Nephron progenitor cell (in vitro differentiated cells): ENCODE measurements around the gene TMTC2.

Experiments used
- DNase-seq: peaks from one replicate; pipeline ENCODE4 v3.0.0; 2021
- H3K27ac Mint-ChIP-seq: 2 replicates; pipeline ENCODE4 v1.8.0; 2021; ENCODE audit warnings: mild to moderate bottlenecking, moderate library complexity, mixed read lengths
- H3K27me3 Mint-ChIP-seq: 2 replicates; pipeline ENCODE4 v1.8.0; 2021; ENCODE audit warnings: mild to moderate bottlenecking, low read depth, mixed read lengths; ENCODE audit not compliant: poor library complexity
- H3K36me3 Mint-ChIP-seq: 2 replicates; pipeline ENCODE4 v1.8.0; 2021; ENCODE audit warnings: low read depth, mixed read lengths
- H3K4me1 Mint-ChIP-seq: 2 replicates; pipeline ENCODE4 v1.8.0; 2021; ENCODE audit warnings: mixed read lengths
- H3K4me3 Mint-ChIP-seq: 2 replicates; pipeline ENCODE4 v1.8.0; 2021; ENCODE audit warnings: mild to moderate bottlenecking, moderate library complexity, mixed read lengths
- H3K9me3 Mint-ChIP-seq: 2 replicates; pipeline ENCODE4 v1.8.0; 2021; ENCODE audit warnings: mild to moderate bottlenecking, moderate library complexity, mixed read lengths
- TF ChIP-seq, protein P1 (sequence below): fragments of 200-600 bp; sonication (generic); IDR thresholded peaks from 2 replicates; pipeline ENCODE4 v1.5.0; 2021; ENCODE audit warnings: antibody characterized with exemption

TMTC2 gene

DNA sequence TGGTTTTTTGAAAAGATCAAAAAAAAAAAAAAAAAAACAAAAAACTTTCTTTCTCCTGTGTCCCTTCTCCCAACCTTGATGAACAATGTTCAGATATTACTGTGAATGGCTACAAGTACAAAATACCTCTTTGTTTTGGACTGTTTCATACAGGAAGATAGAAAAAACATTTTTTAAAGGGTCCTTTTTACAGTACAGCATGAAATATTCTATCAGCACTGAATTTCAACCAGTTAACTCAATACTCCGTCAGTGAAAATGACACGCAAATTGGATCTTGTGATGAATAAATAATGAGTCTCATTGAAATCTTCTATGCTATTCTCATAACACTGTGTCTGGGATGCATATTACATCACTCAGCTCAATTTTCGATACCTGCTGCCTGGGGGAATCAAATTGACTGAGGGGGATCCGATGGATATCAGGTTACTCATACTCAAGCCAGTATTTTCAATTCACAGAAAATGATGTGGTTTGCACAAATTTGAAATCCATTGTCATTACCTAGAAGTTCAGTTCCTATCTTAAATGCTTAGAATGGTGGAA is 179.6 kb downstream of the TMTC2 start:
- peaks cover 8% of the 10 kb centered on the region for H3K36me3 Mint-ChIP-seq
- H3K4me1 Mint-ChIP-seq: peaks cover 54% of the 10 kb centered on the region
- TF ChIP-seq, protein P1, sequence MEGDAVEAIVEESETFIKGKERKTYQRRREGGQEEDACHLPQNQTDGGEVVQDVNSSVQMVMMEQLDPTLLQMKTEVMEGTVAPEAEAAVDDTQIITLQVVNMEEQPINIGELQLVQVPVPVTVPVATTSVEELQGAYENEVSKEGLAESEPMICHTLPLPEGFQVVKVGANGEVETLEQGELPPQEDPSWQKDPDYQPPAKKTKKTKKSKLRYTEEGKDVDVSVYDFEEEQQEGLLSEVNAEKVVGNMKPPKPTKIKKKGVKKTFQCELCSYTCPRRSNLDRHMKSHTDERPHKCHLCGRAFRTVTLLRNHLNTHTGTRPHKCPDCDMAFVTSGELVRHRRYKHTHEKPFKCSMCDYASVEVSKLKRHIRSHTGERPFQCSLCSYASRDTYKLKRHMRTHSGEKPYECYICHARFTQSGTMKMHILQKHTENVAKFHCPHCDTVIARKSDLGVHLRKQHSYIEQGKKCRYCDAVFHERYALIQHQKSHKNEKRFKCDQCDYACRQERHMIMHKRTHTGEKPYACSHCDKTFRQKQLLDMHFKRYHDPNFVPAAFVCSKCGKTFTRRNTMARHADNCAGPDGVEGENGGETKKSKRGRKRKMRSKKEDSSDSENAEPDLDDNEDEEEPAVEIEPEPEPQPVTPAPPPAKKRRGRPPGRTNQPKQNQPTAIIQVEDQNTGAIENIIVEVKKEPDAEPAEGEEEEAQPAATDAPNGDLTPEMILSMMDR: no peak
- H3K27me3 Mint-ChIP-seq: no peaks in the 10 kb centered on the region
- H3K4me3 Mint-ChIP-seq: no peak overlapping the region
- no peak for DNase-seq
- H3K27ac Mint-ChIP-seq: no peak overlapping the region
- no peaks in the 10 kb centered on the region for H3K9me3 Mint-ChIP-seq

- no peak for DNase-seq
- H3K27me3 Mint-ChIP-seq: no peaks in the 10 kb centered on the region
- H3K9me3 Mint-ChIP-seq: no peaks in the 10 kb centered on the region
- no peak overlapping the region for H3K27ac Mint-ChIP-seq
- TF ChIP-seq, protein P1: no peak
- peaks cover 52% of the 10 kb centered on the region for H3K4me1 Mint-ChIP-seq
- H3K36me3 Mint-ChIP-seq: peaks cover 8% of the 10 kb centered on the region
- H3K4me3 Mint-ChIP-seq: no peak overlapping the region
Observed at GRCh38 chr12:82866946-82867345, 180.2 kb downstream of the TMTC2 start.

GRCh38 chr12:82867762-82868500 is 181.2 kb downstream of the TMTC2 start:
- peaks cover 42% of the 10 kb centered on the region for H3K4me1 Mint-ChIP-seq

GRCh38 chr12:82870771-82871377 is 184.2 kb downstream of the TMTC2 start:
- Mint-ChIP-seq H3K9me3 (no peaks in the 10 kb centered on the region), H3K4me1 (peaks cover 43% of the 10 kb centered on the region), H3K36me3 (no peaks in the 10 kb centered on the region), H3K27ac (no peak overlapping the region), H3K4me3 (no peak overlapping the region), H3K27me3 (peaks cover under 1% of the 10 kb centered on the region)
- TF ChIP-seq, protein P1: no peak
- no peak for DNase-seq

More at GRCh38 chr12:82867762-82868500, 181.2 kb downstream of the TMTC2 start:
- H3K9me3 Mint-ChIP-seq: no peaks in the 10 kb centered on the region
- TF ChIP-seq, protein P1: no peak
- H3K4me3 Mint-ChIP-seq: no peak overlapping the region
- H3K27me3 Mint-ChIP-seq: no peaks in the 10 kb centered on the region
- no peak overlapping the region for H3K27ac Mint-ChIP-seq
- peaks cover 8% of the 10 kb centered on the region for H3K36me3 Mint-ChIP-seq
- no peak for DNase-seq

DNA sequence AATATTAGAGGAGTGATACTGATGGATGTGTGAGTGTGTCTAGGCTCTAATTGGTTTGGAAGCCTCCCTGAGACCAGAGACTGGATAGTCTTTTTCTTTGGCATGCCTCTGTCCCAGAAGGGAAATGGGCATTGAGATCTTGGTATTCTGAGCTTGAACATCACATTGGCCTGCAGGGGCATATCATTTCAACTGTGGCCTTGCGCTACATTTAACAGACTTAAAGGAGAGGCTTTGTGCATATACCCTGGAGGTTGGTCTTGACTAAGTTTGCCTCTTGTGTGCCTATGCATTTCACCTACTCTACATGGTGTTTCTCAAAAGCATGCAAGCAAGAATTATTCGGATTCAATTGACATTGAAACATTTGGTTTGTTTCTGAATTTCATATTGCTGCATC is 185.4 kb downstream of the TMTC2 start:
- H3K27me3 Mint-ChIP-seq: peaks cover 4% of the 10 kb centered on the region
- H3K4me1 Mint-ChIP-seq: peaks cover 40% of the 10 kb centered on the region
- TF ChIP-seq, protein P1: no peak
- peak overlapping the region; percentile 25 for H3K27ac Mint-ChIP-seq
- H3K4me3 Mint-ChIP-seq: no peak overlapping the region
- DNase-seq: no peak
- H3K9me3 Mint-ChIP-seq: no peaks in the 10 kb centered on the region
- no peaks in the 10 kb centered on the region for H3K36me3 Mint-ChIP-seq
